Large intestine (tissue), 3 donors: ENCODE results near the gene HEMGN. TPM values are rescaled to one million over a fixed set of nuclear protein-coding genes. Genes with fewer than 3 reads are reported as not detected.

ENCODE experiments used
- DNase-seq, 2 donors: peaks; one replicate each; pipeline versions ENCODE4 v3.0.0 to v3.0.0-alpha.2; 2013
- H3K27ac ChIP-seq: one replicate; pipeline ENCODE4 v1.5.1; 2013; ENCODE audit warnings: low read length
- H3K27me3 ChIP-seq: 2 replicates; pipeline ENCODE4 v1.6.1; 2013; ENCODE audit warnings: low read length; ENCODE audit not compliant: control insufficient read depth, insufficient read depth
- H3K36me3 ChIP-seq: 2 replicates; pipeline ENCODE4 v1.6.1; 2013; ENCODE audit warnings: low read length; ENCODE audit not compliant: control insufficient read depth, insufficient read depth
- H3K4me1 ChIP-seq: one replicate; pipeline ENCODE4 v1.6.1; 2013; ENCODE audit warnings: low read length; ENCODE audit not compliant: control insufficient read depth, insufficient read depth
- H3K4me3 ChIP-seq: one replicate; pipeline ENCODE4 v1.5.1; 2013; ENCODE audit warnings: low read length
- H3K9me3 ChIP-seq: one replicate; pipeline ENCODE4 v1.6.1; 2013; ENCODE audit warnings: mild to moderate bottlenecking, low read depth, low read length, moderate library complexity; ENCODE audit not compliant: control insufficient read depth
- WGBS: methylation state at CpG from one replicate; pipeline ENCODE4 v1.1.5; 2013; ENCODE audit warnings: low lambda C conversion rate; ENCODE audit not compliant: insufficient coverage; 5-methylcytosine and 5-hydroxymethylcytosine counted together
- polyA plus RNA-seq: library from polyadenylated mRNA; unstranded; fragments of 120-200 nt; gene quantifications from one replicate; pipeline ENCODE4 v1.2.1, GENCODE V29; 2013

The HEMGN gene
- polyA plus RNA-seq, 1 donor, result 4.4 TPM

GRCh38 chr9:97895695-97896332 is 42.2 kb downstream of the HEMGN start:
- Histone ChIP-seq H3K4me3 (no peak overlapping the region), H3K9me3 (no peaks in the 10 kb centered on the region), H3K27me3 (no peaks in the 10 kb centered on the region), H3K27ac (no peak overlapping the region), H3K4me1 (no peaks in the 10 kb centered on the region), H3K36me3 (no peaks in the 10 kb centered on the region)
- WGBS, result 83% methylated on average over 1 of the region's 6 CpGs
- no peak for DNase-seq

GRCh38 chr9:97895211-97895610 is 42.8 kb downstream of the HEMGN start:
- no peaks in the 10 kb centered on the region for H3K4me1 ChIP-seq
- no peak for DNase-seq
- H3K27me3 ChIP-seq, result no peaks in the 10 kb centered on the region
- no peaks in the 10 kb centered on the region for H3K36me3 ChIP-seq
- no peak overlapping the region for H3K4me3 ChIP-seq
- H3K27ac ChIP-seq, result no peak overlapping the region
- WGBS, result no CpG with 5 or more reads among the region's 1 CpG
- H3K9me3 ChIP-seq, result no peaks in the 10 kb centered on the region

GRCh38 chr9:97892421-97892820 is 45.6 kb downstream of the HEMGN start:
- no peaks in the 10 kb centered on the region for H3K36me3 ChIP-seq
- H3K9me3 ChIP-seq, result no peaks in the 10 kb centered on the region
- no peaks in the 10 kb centered on the region for H3K27me3 ChIP-seq
- no peak for DNase-seq
- H3K4me3 ChIP-seq, result no peak overlapping the region
- H3K4me1 ChIP-seq, result no peaks in the 10 kb centered on the region
- no peak overlapping the region for H3K27ac ChIP-seq
- no CpG with 5 or more reads among the region's 2 CpGs for WGBS

- Histone ChIP-seq H3K9me3 (no peaks in the 10 kb centered on the region), H3K36me3 (no peaks in the 10 kb centered on the region), H3K27ac (no peak overlapping the region), H3K4me1 (no peaks in the 10 kb centered on the region), H3K27me3 (no peaks in the 10 kb centered on the region), H3K4me3 (no peak overlapping the region)
- no CpG with 5 or more reads among the region's 5 CpGs for WGBS
- no peak for DNase-seq
Measured at GRCh38 chr9:97891736-97892135, 46.2 kb downstream of the HEMGN start.

- Histone ChIP-seq H3K9me3 (no peaks in the 10 kb centered on the region), H3K27ac (no peak overlapping the region), H3K27me3 (no peaks in the 10 kb centered on the region), H3K4me3 (no peak overlapping the region), H3K4me1 (no peaks in the 10 kb centered on the region), H3K36me3 (no peaks in the 10 kb centered on the region)
- DNase-seq, result no peak
- WGBS, result no CpG with 5 or more reads among the region's 9 CpGs
Measured at GRCh38 chr9:97889941-97890887, 47.8 kb downstream of the HEMGN start.

GRCh38 chr9:97880336-97880735 is 57.6 kb downstream of the HEMGN start:
- H3K4me1 ChIP-seq, result no peaks in the 10 kb centered on the region
- DNase-seq, result no peak
- no peaks in the 10 kb centered on the region for H3K9me3 ChIP-seq
- H3K27me3 ChIP-seq, result no peaks in the 10 kb centered on the region
- no peak overlapping the region for H3K27ac ChIP-seq
- no CpG with 5 or more reads among the region's 4 CpGs for WGBS
- H3K4me3 ChIP-seq, result no peak overlapping the region
- no peaks in the 10 kb centered on the region for H3K36me3 ChIP-seq

Other genes starting within 250 kb of the HEMGN start
- gene XPA, start 240.8 kb downstream of the HEMGN start, polyA plus RNA-seq, result 22.6 TPM
- gene FOXE1, start 84.9 kb downstream of the HEMGN start, polyA plus RNA-seq, result 0.01 TPM
- 19.3 TPM for gene TRMO, start 15.7 kb downstream of the HEMGN start, polyA plus RNA-seq
- 260 TPM for gene ANP32B, start 45.2 kb upstream of the HEMGN start, polyA plus RNA-seq
- gene NANS, start 118.6 kb upstream of the HEMGN start, polyA plus RNA-seq, result 70.4 TPM
- gene TRIM14, start 181.1 kb upstream of the HEMGN start, polyA plus RNA-seq, result 59.2 TPM